Prostate gland (tissue), 2 donors: Measurements from ENCODE around the gene EPS8L3. TPM values are rescaled to one million over a fixed set of nuclear protein-coding genes. Genes with fewer than 3 reads are reported as not detected.

ENCODE experiments used
- DNase-seq: peaks from one replicate; pipeline ENCODE4 v3.0.0-alpha.2; 2019; ENCODE audit warnings: low spot score
- H3K27ac ChIP-seq, 2 donors: fragments of 200-600 bp; sonication (generic); 2 replicates each; pipeline ENCODE4 v1.5.1; 2017 to 2019
- H3K27me3 ChIP-seq: fragments of 200-600 bp; sonication (generic); replicated peaks from 2 replicates; pipeline ENCODE4 v1.5.1; 2019; ENCODE audit not compliant: insufficient read depth
- H3K36me3 ChIP-seq, 2 donors: fragments of 200-600 bp; sonication (generic); 1 replicate in 1 of 2; 2 replicates in 1 of 2; pipeline versions ENCODE4 v1.5.1 to v1.8.1; 2017 to 2019
- H3K4me1 ChIP-seq: fragments of 200-600 bp; sonication (generic); replicated peaks from 2 replicates; pipeline ENCODE4 v1.5.1; 2019
- H3K4me3 ChIP-seq, 2 donors: fragments of 200-600 bp; sonication (generic); 2 replicates each; pipeline ENCODE4 v1.5.1; 2017 to 2019
- H3K9me3 ChIP-seq: fragments of 200-600 bp; sonication (generic); 2 replicates; pipeline ENCODE4 v1.5.1; 2017
- CTCF ChIP-seq, 4 experiments: fragments of 200-600 bp in 2 of 4; fragments of 450-650 bp in 2 of 4; sonication (generic) in 2 of 4; IDR thresholded peaks; 1 replicate in 3 of 4; 2 replicates in 1 of 4; pipeline ENCODE4 v1.5.1; 2016 to 2019; ENCODE audit warnings: antibody characterized with exemption in 4 of 4, mild to moderate bottlenecking in 2 of 4, moderate library complexity in 2 of 4
- POLR2A ChIP-seq: fragments of 450-650 bp; IDR thresholded peaks from one replicate; pipeline ENCODE4 v1.6.1; 2016; ENCODE audit warnings: antibody characterized with exemption, mild to moderate bottlenecking
- POLR2AphosphoS5 ChIP-seq: sonication (generic); formaldehyde crosslinking; IDR thresholded peaks from one replicate; pipeline ENCODE4 v1.6.1; 2017; ENCODE audit warnings: antibody characterized with exemption
- WGBS: methylation state at CpG from one replicate; pipeline ENCODE4 v1.1.5; 2018; 5-methylcytosine and 5-hydroxymethylcytosine counted together
- intact Hi-C: fragments of 100-400 bp; cut with DNase I; formaldehyde crosslinking; loops from one replicate; pipeline ENCODE4 v1.14.2; 2022
- total RNA-seq, 2 donors: library from RNA; depleted of rRNA; stranded (reverse); fragments of >200 nt; gene quantifications; one replicate each; pipeline ENCODE4 v1.1.0, GENCODE V29; 2016

The EPS8L3 gene
- total RNA-seq, 2 donors from 2014 or later = 0.34 TPM; not detected in 1

GRCh38 chr1:109783436-109783835 is 19.7 kb upstream of the EPS8L3 start:
- H3K9me3 ChIP-seq = no peaks in the 10 kb centered on the region
- peak; percentile 76 for DNase-seq
- H3K36me3 ChIP-seq = no peaks in the 10 kb centered on the region
- 39% methylated on average over 7 of the region's 8 CpGs for WGBS
- intact Hi-C loops = no loop called here
- H3K4me1 ChIP-seq = peaks cover 10% of the 10 kb centered on the region
- no peaks in the 10 kb centered on the region for H3K27me3 ChIP-seq
- H3K27ac ChIP-seq = peak overlapping the region; percentile 25 to 40
- no peak overlapping the region for H3K4me3 ChIP-seq
- TF ChIP-seq POLR2AphosphoS5 (peak; percentile 82), POLR2A (no peak), CTCF (IDR thresholded peaks at IDR 0.05) (no peak)

GRCh38 chr1:109782927-109783326 is 19.2 kb upstream of the EPS8L3 start:
- Histone ChIP-seq H3K36me3 (no peaks in the 10 kb centered on the region), H3K4me1 (peaks cover 10% of the 10 kb centered on the region), H3K27me3 (no peaks in the 10 kb centered on the region), H3K4me3 (no peak overlapping the region), H3K27ac (peak overlapping the region; percentile 25 to 40), H3K9me3 (no peaks in the 10 kb centered on the region)
- intact Hi-C loops = no loop called here
- 62% methylated on average over 4 of the region's 4 CpGs for WGBS
- no peak for TF ChIP-seq POLR2A
- TF ChIP-seq POLR2AphosphoS5 = no peak
- TF ChIP-seq CTCF (IDR thresholded peaks at IDR 0.05) = no peak
- DNase-seq = no peak

- Histone ChIP-seq H3K4me3 (no peak overlapping the region), H3K9me3 (no peaks in the 10 kb centered on the region), H3K36me3 (no peaks in the 10 kb centered on the region), H3K27me3 (no peaks in the 10 kb centered on the region), H3K4me1 (peaks cover 10% of the 10 kb centered on the region), H3K27ac (peak overlapping the region in 1 of 2 donors; percentile 40)
- no peak for DNase-seq
- intact Hi-C loops = no loop called here
- 50% methylated on average over 1 of the region's 1 CpG for WGBS
- TF ChIP-seq CTCF (IDR thresholded peaks at IDR 0.05) (no peak), POLR2AphosphoS5 (no peak), POLR2A (no peak)
Measured at GRCh38 chr1:109782514-109782913, 18.8 kb upstream of the EPS8L3 start.

- H3K9me3 ChIP-seq = no peaks in the 10 kb centered on the region
- WGBS = 34% methylated on average over 2 of the region's 2 CpGs
- intact Hi-C loops = no loop called here
- H3K4me1 ChIP-seq = peaks cover 10% of the 10 kb centered on the region
- no peaks in the 10 kb centered on the region for H3K27me3 ChIP-seq
- H3K27ac ChIP-seq = no peak overlapping the region
- no peak overlapping the region for H3K4me3 ChIP-seq
- no peak for DNase-seq
- TF ChIP-seq CTCF (IDR thresholded peaks at IDR 0.05) (no peak), POLR2AphosphoS5 (peak; percentile 8), POLR2A (no peak)
- H3K36me3 ChIP-seq = no peaks in the 10 kb centered on the region
Measured at GRCh38 chr1:109781806-109782205, 18.1 kb upstream of the EPS8L3 start.

- no peak for DNase-seq
- H3K36me3 ChIP-seq = no peaks in the 10 kb centered on the region
- intact Hi-C loops = no loop called here
- TF ChIP-seq POLR2AphosphoS5 = no peak
- no peak for TF ChIP-seq POLR2A
- TF ChIP-seq CTCF (IDR thresholded peaks at IDR 0.05) = no peak
- peaks cover 10% of the 10 kb centered on the region for H3K4me1 ChIP-seq
- no peaks in the 10 kb centered on the region for H3K27me3 ChIP-seq
- no peak overlapping the region for H3K27ac ChIP-seq
- no peaks in the 10 kb centered on the region for H3K9me3 ChIP-seq
- H3K4me3 ChIP-seq = no peak overlapping the region
- 90% methylated on average over 1 of the region's 1 CpG for WGBS
Measured at GRCh38 chr1:109780982-109781381, 17.3 kb upstream of the EPS8L3 start.
